B cell (primary cell): ENCODE measurements around the gene IGFLR1. TPM values are rescaled to one million over a fixed set of nuclear protein-coding genes. Genes with fewer than 3 reads are reported as not detected.
A peak's percentile ranks its signal among the peaks of the same experiment; 100 is the strongest.

Experiments used
- ATAC-seq: fragments of 200-7000 bp; cut with Tn5 transposase; one replicate; pipeline ENCODE4 v1.10.0; 2021; ENCODE audit warnings: low read depth, mild to moderate bottlenecking, moderate number of reproducible peaks, moderate library complexity
- CTCF ChIA-PET: fragments of 350-600 bp; sonication (Branson Sonifier 250); formaldehyde crosslinking; loops from one replicate; lab custom pipeline; 2021; ENCODE audit warnings: antibody characterized with exemption, inconsistent platforms; lab: Charles Lee
- POLR2A ChIA-PET: fragments of 350-600 bp; sonication (Branson Sonifier 250); formaldehyde crosslinking; loops from one replicate; lab custom pipeline; 2021; ENCODE audit warnings: antibody characterized with exemption; lab: Charles Lee
- DNase-seq: peaks from one replicate; pipeline ENCODE4 v3.0.0; 2013
- H2AFZ ChIP-seq: 2 replicates; pipeline ENCODE4 v1.6.1; 2012; ENCODE audit warnings: mild to moderate bottlenecking, low read depth, low read length; ENCODE audit not compliant: insufficient read depth, poor library complexity, severe bottlenecking
- H3K27ac ChIP-seq, 2 donors: 1 replicate in 1 of 2; 2 replicates in 1 of 2; pipeline ENCODE4 v1.5.1; 2012 to 2013; ENCODE audit warnings: low read length in 2 of 2, mild to moderate bottlenecking in 2 of 2, moderate library complexity in 1 of 2
- H3K27me3 ChIP-seq, 4 experiments: fragments of 200-600 bp in 1 of 4; sonication (generic) in 1 of 4; replicated peaks in 1 of 4; 1 replicate in 2 of 4; 2 replicates in 2 of 4; pipeline versions ENCODE4 v1.6.1 to v1.7.0; 2013 to 2016; ENCODE audit warnings: low read length in 3 of 4, mild to moderate bottlenecking in 2 of 4, mixed read lengths in 1 of 4, moderate library complexity in 1 of 4; ENCODE audit not compliant: insufficient read depth in 4 of 4, control insufficient read depth in 3 of 4; ENCODE audit errors: control extremely low read depth in 1 of 4
- H3K36me3 ChIP-seq, 2 experiments: replicated peaks in 1 of 2; 1 replicate in 1 of 2; 2 replicates in 1 of 2; pipeline versions ENCODE4 v1.6.1 to v1.7.1; 2013; ENCODE audit warnings: low read length in 1 of 2; ENCODE audit not compliant: insufficient read depth in 2 of 2, control insufficient read depth in 1 of 2; ENCODE audit errors: control extremely low read depth in 1 of 2, extremely low read depth in 1 of 2
- H3K4me1 ChIP-seq, 2 donors: fragments of 200-600 bp in 1 of 2; sonication (generic) in 1 of 2; 1 replicate in 1 of 2; 2 replicates in 1 of 2; pipeline versions ENCODE4 v1.5.1 to v1.6.1; 2013 to 2017; ENCODE audit warnings: low read length in 2 of 2; ENCODE audit not compliant: control insufficient read depth in 2 of 2, insufficient read depth in 2 of 2
- H3K4me2 ChIP-seq: replicated peaks from 2 replicates; pipeline ENCODE3; 2012; ENCODE audit warnings: mild to moderate bottlenecking, low read depth, low read length; ENCODE audit not compliant: poor library complexity, severe bottlenecking
- H3K4me3 ChIP-seq, 5 experiments: fragments of 200-600 bp in 1 of 5; sonication (generic) in 1 of 5; 1 replicate in 3 of 5; 2 replicates in 2 of 5; pipeline versions ENCODE4 v1.5.1 to v1.7.0; 2011 to 2016; ENCODE audit warnings: low read length in 4 of 5, mild to moderate bottlenecking in 4 of 5, low read depth in 2 of 5, control low read depth in 1 of 5, moderate library complexity in 1 of 5; ENCODE audit not compliant: insufficient read depth in 1 of 5; ENCODE audit errors: control extremely low read depth in 1 of 5, extremely low read depth in 1 of 5
- H3K79me2 ChIP-seq: fragments of 200-600 bp; sonication (generic); one replicate; pipeline ENCODE4 v1.6.0; 2016; ENCODE audit warnings: low read length; ENCODE audit not compliant: control insufficient read depth, insufficient read depth
- H3K9ac ChIP-seq: fragments of 200-600 bp; sonication (generic); 2 replicates; pipeline ENCODE4 v1.6.1; 2017; ENCODE audit warnings: mild to moderate bottlenecking, low read length, moderate library complexity
- H3K9me3 ChIP-seq, 3 donors: one replicate each; pipeline versions ENCODE4 v1.6.1 to v1.7.1; 2013; ENCODE audit warnings: low read length in 2 of 3; ENCODE audit not compliant: control insufficient read depth in 2 of 3, insufficient read depth in 1 of 3; ENCODE audit errors: control extremely low read depth in 1 of 3
- H4K20me1 ChIP-seq: 2 replicates; pipeline ENCODE4 v1.6.0; 2012; ENCODE audit warnings: mild to moderate bottlenecking, low read length; ENCODE audit not compliant: insufficient read depth, control insufficient read depth, poor library complexity, severe bottlenecking
- H3K27ac Mint-ChIP-seq: one replicate; pipeline ENCODE4 v1.8.0; 2021; ENCODE audit warnings: mixed read lengths
- H3K27me3 Mint-ChIP-seq: one replicate; pipeline ENCODE4 v1.8.0; 2021; ENCODE audit warnings: mixed read lengths
- H3K4me1 Mint-ChIP-seq: one replicate; pipeline ENCODE4 v1.8.0; 2021; ENCODE audit warnings: mixed read lengths
- H3K4me3 Mint-ChIP-seq: one replicate; pipeline ENCODE4 v1.8.0; 2021; ENCODE audit warnings: mixed read lengths
- H3K9me3 Mint-ChIP-seq: one replicate; pipeline ENCODE4 v1.8.0; 2022; ENCODE audit warnings: mixed read lengths; ENCODE audit not compliant: insufficient read depth
- EZH2 ChIP-seq: IDR thresholded peaks from 2 replicates; pipeline ENCODE4 v1.6.1; 2012; ENCODE audit warnings: borderline replicate concordance, low read depth, mild to moderate bottlenecking, moderate library complexity, low read length; ENCODE audit not compliant: insufficient read depth, poor library complexity, severe bottlenecking
- WGBS: methylation state at CpG from one replicate; pipeline ENCODE4 v1.1.5; 2013; ENCODE audit warnings: missing lambda C conversion rate; ENCODE audit not compliant: insufficient coverage; 5-methylcytosine and 5-hydroxymethylcytosine counted together
- intact Hi-C: fragments of 100-400 bp; cut with micrococcal nuclease; formaldehyde crosslinking; loops from one replicate; pipeline ENCODE4 v1.10.0; 2022
- polyA plus RNA-seq: library from polyadenylated mRNA; depleted of rRNA; stranded (reverse); fragments of >200 nt; gene quantifications from 2 replicates; pipeline ENCODE4 v1.2.3, GENCODE V29; 2012
- total RNA-seq, 2 donors: library from RNA; stranded (reverse); fragments of 120-200 nt in 1 of 2; gene quantifications; 1 replicate in 1 of 2; 2 replicates in 1 of 2; pipeline versions ENCODE4 v1.2.3 to v1.2.4, GENCODE V29; 2013 to 2022
- TF ChIP-seq, protein P1 (sequence below): fragments of 200-600 bp; IDR thresholded peaks from one replicate; pipeline ENCODE4 v1.8.0; 2022; ENCODE audit warnings: antibody characterized with exemption, mild to moderate bottlenecking

The IGFLR1 gene
- total and polyA plus RNA-seq, 2 donors (not counting 1 experiment from before 2014, with no cell fraction given) = 130 to 245 TPM

DNA sequence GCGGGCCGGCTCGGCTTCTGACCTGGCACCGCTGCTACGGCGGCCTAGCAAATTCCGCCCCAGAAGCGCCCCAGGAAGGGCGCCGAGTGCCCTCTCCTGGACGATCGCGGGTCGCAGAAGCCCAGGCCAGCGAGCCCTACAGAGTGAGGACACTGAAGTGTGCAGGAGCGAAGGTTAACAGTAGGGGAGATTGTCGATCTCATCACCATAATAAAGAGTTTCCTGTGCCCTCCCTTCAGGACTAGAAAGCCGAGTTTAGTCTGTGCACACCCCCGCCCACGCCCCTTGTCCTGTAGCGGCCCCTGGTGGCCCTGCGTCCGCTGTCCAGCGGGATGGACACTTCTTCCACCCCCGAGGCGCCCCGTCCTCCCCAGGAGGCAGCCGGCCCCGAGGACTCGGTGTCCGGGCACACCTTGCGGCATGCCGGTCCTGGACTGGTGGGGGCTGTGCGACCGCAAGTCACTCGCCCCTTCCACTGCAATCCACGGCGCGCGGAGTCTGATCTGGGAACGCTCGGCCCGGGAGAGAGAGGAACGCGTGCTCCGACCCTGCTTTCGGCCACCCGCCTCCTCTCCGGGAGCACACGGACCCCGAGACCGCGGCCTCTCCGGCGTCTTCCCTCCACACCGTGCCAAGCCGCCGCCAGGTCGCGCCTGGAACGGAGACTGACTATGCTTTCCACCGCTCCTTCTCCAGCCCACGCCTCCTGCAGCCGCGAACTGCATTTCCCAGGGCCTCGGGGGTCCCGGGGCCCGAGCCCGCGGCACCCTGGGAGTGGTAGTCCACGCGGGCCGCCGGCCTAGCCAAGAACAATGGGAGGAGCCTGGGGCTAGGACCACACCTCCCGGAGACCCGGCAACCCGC is 25.2 kb downstream of the IGFLR1 start:
- DNase-seq = peak; percentile 97
- H3K36me3 ChIP-seq = peaks cover 0 to 20% of the 10 kb centered on the region in 2 experiments
- peak overlapping the region; percentile 80 for H3K9ac ChIP-seq
- intact Hi-C loops = loop anchor here (1.0 to 10.0 kb wide), 12 partner anchors 15 to 372 kb away; partner anchors contain the start of genes ARHGAP33, COX6B1, FFAR1 and HAUS5
- Mint-ChIP-seq H3K9me3 (no peaks in the 10 kb centered on the region), H3K27me3 (no peaks in the 10 kb centered on the region), H3K4me1 (peaks cover 66% of the 10 kb centered on the region), H3K4me3 (peak overlapping the region; percentile 98), H3K27ac (peak overlapping the region; percentile 99)
- CTCF ChIA-PET = interaction anchor here (6.5 kb wide), 1 partner anchor 19 kb away, joined by 123 read pairs; no protein-coding TSS in a partner anchor
- TF ChIP-seq, protein P1, sequence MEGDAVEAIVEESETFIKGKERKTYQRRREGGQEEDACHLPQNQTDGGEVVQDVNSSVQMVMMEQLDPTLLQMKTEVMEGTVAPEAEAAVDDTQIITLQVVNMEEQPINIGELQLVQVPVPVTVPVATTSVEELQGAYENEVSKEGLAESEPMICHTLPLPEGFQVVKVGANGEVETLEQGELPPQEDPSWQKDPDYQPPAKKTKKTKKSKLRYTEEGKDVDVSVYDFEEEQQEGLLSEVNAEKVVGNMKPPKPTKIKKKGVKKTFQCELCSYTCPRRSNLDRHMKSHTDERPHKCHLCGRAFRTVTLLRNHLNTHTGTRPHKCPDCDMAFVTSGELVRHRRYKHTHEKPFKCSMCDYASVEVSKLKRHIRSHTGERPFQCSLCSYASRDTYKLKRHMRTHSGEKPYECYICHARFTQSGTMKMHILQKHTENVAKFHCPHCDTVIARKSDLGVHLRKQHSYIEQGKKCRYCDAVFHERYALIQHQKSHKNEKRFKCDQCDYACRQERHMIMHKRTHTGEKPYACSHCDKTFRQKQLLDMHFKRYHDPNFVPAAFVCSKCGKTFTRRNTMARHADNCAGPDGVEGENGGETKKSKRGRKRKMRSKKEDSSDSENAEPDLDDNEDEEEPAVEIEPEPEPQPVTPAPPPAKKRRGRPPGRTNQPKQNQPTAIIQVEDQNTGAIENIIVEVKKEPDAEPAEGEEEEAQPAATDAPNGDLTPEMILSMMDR = peak; percentile 90
- no peak for TF ChIP-seq EZH2
- peak overlapping the region; percentile 68 to 85 for H3K27ac ChIP-seq
- H3K9me3 ChIP-seq = no peaks in the 10 kb centered on the region
- peaks cover 27 to 66% of the 10 kb centered on the region in 2 donors for H3K4me1 ChIP-seq
- H3K4me3 ChIP-seq = peak overlapping the region; percentile 39 to 87 (median 76)
- no peaks in the 10 kb centered on the region for H3K27me3 ChIP-seq
- peaks cover 59% of the 10 kb centered on the region for H3K79me2 ChIP-seq
- H4K20me1 ChIP-seq = peaks cover 36% of the 10 kb centered on the region
- ATAC-seq = peak; percentile 79
- peak overlapping the region; percentile 94 for H3K4me2 ChIP-seq
- POLR2A ChIA-PET = interaction anchor here (0.7 to 1.8 kb wide), 3 partner anchors 23 to 205 kb away, joined by 3 to 8 read pairs (median 7); partner anchors contain the start of genes PSENEN and U2AF1L4
- peak overlapping the region; percentile 89 for H2AFZ ChIP-seq
- under 1% methylated on average over 71 of the region's 77 CpGs for WGBS
